HG03196 (cell line): ENCODE measurements around the gene SRSF12.

Experiments
- ATAC-seq: cut with Tn5 transposase; IDR thresholded peaks from one replicate; pipeline ENCODE4 v1.9.1; 2021; ENCODE audit not compliant: unreplicated experiment

SRSF12 gene

GRCh38 chr6:89117211-89118108 is at the start of gene SRSF12:
Gene SRSF12, minus strand, starts transcription at chr6:89118071. Its CDS starts 184 bp downstream, at chr6:89117887.
- peak; percentile 70 for ATAC-seq

DNA sequence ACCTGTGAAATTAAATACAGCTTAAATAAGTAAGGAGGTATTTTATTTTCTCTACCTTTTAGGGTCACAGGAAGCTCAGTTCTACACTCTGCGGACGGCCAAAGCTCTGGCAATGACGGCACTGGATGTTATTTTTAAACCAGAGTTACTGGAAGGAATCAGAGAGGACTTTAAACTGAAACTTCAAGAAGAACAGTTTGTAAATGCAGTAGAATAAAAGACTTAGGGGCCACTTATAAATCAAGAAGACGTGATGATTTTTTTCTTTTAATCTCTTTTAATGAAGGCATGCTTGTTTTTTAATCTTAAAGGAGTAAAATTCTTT is 44.1 kb upstream of the SRSF12 start:
- ATAC-seq = no peak

DNA sequence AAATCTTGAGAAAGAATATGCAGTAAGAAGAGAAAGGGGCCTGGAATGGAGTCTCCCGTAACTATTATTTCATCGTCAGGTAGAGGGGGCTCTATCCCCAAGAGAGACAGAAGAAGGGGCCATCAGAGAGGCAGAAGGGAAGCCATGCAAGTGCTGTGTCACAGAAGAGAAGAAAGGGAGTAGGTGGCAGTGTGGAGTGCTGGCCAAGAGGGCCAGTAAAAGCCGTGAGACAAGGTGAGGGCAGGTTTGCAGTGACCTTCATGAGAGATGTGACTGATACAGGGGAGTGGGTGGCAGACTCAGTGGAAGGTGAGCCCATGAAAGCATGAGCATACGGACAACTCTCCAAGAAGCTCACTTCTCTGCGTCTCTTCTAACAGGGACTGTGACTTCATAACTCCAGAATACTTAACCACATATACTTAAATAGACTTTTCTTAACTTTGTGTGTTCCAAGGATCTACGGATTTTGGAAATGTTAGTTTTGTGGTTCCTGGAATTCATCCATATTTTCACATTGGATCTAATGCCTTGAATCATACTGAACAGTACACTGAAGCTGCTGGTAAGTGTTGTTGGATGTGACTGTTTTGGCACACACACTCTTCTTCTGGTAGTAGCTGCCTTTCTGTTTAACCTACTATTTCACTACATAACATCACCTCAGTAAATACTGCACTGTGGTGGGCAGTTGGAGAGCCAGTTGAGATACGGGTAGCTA is 43.6 kb upstream of the SRSF12 start:
- ATAC-seq = no peak

DNA sequence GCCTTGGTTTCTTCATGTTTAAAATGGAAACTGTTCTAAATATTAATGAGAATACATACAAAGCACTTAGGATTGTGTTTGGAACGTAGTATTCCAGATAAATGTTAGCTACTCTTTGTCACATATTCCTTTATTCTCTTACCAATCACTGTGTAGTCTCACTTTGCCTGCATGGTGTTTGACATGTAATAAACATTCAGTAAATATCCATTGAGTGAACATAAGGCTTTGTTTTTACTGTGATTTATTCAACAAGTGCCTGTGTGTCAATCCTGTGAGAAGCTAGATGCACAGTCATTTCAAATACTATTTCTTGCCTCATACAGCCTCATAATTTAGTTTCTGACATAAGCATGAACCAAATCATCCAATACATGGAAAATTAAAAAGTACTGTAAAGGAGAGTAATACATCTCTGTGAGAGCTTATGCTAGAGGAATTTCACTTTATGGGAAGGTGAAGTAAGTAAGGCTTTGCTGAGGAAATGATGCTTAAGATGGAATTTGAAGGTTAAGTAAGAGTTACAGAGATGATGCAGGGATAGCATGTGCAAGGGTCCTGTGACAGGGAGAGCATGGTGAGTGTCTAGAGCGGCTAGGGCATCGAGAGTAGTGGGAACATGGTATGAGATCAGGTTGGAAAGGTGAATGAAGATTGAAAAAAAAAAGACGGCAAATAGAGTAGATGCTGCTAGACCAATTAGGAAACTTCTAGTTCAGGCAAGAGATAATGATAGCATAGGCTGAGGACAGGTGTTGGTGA is 42.6 kb upstream of the SRSF12 start:
- no peak for ATAC-seq

- no peak for ATAC-seq
These were observed 36.3 kb upstream of the SRSF12 start for GRCh38 chr6:89154131-89154530.

- ATAC-seq = no peak
These were observed 30.3 kb upstream of the SRSF12 start for GRCh38 chr6:89148016-89148750.

GRCh38 chr6:89146718-89147700 is 29.1 kb upstream of the SRSF12 start:
- no peak for ATAC-seq

GRCh38 chr6:89145956-89146717 is 28.3 kb upstream of the SRSF12 start, which contains the start of gene PM20D2:
Gene PM20D2, plus strand, starts transcription at chr6:89146055. Its CDS starts 90 bp downstream, at chr6:89146145.
- ATAC-seq = peak; percentile 75

- peak; percentile 50 for ATAC-seq
These were observed 27.5 kb upstream of the SRSF12 start for GRCh38 chr6:89145091-89145955.

DNA sequence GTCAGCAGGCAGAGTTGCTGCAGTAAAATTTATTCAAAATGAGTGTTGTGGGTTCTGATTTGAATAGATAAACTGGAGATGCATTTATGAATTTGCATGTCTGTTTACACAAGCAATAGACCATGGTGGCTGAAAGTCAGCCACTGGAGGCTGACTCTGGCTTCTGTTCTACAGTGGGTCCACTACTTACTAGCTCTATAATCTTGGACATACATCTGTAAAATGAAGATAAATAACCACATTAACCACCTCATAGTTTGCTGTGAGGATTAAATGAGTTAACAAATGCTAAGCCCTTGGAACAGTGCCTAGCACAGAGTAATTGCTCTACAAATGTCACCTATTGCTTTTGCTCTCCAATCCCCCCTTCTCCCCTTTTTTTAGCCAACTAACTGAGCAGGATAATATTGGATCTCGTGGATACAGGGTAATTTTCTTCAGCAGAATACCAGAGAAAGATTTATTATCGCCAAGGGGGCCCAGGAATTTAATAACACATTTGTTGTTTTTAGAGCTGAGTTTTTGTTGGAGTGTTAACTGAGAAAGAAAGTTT is 26.6 kb upstream of the SRSF12 start:
- ATAC-seq = no peak

DNA sequence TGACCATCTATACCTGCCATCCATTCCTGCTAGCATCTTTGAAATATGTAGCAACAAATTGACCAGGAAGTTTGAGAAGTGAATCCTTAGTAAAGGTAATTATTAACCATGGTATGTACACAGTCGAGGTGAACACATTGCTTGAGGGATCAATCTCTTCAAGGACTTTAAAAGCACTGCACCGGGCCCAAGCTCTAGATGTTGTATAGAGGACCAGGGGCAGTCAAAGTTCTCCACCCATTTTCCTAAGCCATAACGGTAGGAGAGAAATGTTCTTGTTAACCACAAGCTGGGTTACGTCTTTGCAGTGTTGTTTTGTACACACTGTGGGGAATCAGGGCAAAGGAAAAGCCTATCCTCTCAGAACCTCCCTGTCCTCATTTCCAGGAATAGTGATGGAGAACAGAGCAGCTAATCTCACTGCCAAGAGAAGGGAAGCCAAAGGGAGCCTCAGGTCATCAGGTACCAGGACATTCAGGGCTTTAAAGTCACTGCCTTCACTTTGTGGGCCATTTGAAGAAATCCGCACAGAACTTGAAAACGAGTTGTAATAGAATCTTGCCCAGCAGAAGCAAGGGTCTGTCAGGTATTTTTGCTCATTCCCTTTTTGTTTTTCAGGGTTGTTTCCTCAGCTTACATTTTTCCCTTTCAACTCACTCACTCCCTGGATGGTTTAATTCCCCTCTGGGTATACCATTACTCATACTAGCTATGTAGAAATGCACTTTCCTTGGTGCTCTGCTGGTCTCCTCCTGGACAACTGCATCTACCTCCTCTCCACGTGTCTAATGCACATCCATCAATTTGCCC is 22.7 kb upstream of the SRSF12 start:
- ATAC-seq = no peak

GRCh38 chr6:89139509-89140346 is 21.9 kb upstream of the SRSF12 start:
- no peak for ATAC-seq

DNA sequence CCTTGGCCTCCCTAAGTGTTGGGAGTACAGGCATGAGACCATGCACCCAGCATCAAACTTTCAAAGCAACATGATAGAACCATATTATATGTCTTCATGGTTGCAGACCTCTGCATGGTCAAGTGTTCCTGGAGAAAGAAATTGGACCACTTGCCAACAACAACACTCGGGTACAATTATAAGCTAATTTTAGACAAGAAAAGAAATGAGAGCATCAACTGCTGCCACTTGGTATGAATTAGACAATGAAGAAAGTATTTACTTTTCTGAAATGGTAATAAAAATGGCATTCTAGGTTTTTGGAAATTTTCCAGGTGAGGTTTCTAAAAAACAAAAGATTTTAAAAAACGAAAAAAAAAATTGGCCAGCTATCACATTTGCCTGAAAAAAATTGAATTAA is 20.3 kb upstream of the SRSF12 start:
- no peak for ATAC-seq

GRCh38 chr6:89134723-89135122 is 16.9 kb upstream of the SRSF12 start:
- no peak for ATAC-seq

- no peak for ATAC-seq
These were observed 16.1 kb upstream of the SRSF12 start for GRCh38 chr6:89133981-89134380.

GRCh38 chr6:89132057-89132456 is 14.2 kb upstream of the SRSF12 start:
- no peak for ATAC-seq
